GM21528 (cell line): ENCODE measurements around the gene NCAM2.

Experiments used
- ATAC-seq: cut with Tn5 transposase; IDR thresholded peaks from one replicate; pipeline ENCODE4 v1.9.1; 2021; ENCODE audit warnings: mild to moderate bottlenecking, moderate library complexity; ENCODE audit not compliant: unreplicated experiment, low FRiP score

The NCAM2 gene

DNA sequence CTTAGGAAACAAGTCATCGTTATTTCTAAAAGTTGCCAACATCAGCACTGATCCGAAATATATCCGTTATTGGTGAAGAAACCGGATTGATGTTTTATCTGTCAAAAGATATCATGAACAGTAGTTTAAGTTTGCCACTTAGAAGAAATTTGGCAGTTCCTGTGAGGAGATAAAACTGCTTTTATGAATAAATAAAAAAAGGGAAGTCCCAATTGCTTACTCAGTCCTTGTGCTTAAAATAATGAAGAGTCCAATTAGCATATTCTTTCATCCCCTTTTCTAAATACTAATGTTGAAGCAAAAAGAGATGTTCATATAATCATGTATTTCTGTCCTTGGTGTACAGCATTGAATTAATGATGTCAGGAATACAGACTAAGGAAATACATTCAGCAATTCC, 164.6 kb downstream of the NCAM2 start:
- no peak for ATAC-seq

DNA sequence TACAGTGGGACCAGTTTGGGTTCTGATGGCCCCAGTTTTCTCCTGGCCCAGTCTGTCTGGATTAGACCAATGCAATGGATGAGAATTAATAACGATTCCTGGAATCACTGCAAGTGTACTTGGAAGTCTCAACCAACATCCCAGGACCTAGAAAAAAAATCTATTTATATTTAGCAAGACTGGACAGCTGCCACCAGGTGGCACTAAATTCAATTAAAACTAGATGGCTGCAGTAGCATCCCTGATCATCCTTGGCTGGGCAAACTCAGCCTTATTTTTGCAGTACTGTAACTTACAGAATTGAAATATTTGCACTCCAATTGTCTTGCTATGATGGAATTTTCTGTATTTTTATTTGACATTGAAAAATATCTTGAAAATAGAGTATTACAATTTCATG, 165.7 kb downstream of the NCAM2 start:
- no peak for ATAC-seq

GRCh38 chr21:21165063-21165645, 166.9 kb downstream of the NCAM2 start:
- no peak for ATAC-seq

DNA sequence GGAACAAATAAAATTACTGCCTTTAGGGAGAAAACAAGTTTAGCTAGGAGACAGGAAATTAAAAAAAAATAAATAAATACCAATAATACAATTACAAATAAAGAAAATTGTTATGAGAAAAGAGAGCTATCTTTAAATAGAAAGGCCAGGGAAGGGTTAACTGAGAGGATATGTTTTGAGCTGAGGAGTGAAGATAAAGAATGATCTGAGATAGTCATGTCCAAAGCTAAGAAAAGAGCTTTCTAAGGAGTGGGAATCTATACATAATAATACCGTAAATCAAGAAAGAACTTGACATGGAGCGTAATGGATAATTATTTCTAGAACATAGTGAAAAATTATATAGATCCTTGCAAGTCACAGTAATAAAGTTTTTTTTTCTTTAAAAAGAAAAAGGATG, 176.5 kb downstream of the NCAM2 start:
- ATAC-seq, result no peak

DNA sequence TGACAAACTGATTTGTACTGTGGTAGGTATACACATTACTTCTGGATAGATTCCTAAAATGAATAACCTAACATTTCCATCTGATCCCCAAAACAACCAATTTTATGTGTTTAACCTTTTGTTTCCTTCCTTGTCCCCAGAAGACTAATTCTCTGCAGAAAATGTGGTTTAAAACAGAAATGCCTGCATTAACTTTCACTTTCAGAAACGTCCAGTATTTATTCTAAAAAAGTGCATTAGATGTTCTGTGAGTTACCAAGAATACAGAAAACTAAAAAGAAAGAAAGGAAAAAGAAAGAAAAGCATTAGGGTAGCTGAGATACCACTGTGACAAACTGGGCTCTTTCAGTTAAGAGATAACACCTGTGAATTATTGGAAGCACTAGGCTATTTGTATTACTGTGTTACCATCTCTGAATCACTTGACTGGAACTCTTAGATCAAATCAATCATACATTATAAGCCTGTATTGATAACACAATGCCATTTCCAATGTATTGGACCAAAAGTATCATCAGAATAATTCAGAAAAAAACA, 177.7 kb downstream of the NCAM2 start:
- ATAC-seq, result no peak

GRCh38 chr21:21177353-21177986, 179.3 kb downstream of the NCAM2 start:
- no peak for ATAC-seq

GRCh38 chr21:21179619-21180298, 181.6 kb downstream of the NCAM2 start:
- ATAC-seq, result no peak

DNA sequence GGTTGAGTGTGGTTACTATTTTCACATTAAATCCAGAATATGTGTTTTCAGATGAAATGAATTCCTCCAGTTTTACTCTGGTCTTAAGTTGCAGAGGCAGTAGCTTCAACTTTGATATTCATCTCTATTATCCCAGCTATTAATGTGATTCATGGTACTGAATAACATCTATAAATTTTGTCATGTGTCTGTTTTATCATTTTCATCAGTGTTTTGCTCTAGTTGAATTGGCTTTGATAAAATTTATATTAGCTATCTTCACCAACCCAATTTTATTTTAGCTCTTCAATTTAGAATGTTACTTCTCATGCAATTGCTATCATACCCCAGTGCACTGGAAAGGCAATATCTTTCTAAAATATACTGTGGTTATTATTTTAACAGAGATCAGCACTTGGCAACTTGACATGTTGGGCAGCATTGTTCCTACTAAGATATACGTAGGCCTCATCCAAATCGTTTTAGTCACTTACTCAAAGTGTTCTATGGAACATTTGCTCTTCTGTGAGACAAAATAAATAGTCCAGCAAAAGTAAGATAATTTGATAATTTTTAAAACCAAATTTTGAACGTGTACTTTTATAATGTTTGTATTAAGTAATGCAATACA, 184.3 kb downstream of the NCAM2 start:
- ATAC-seq, result no peak

GRCh38 chr21:21183092-21183491, 184.9 kb downstream of the NCAM2 start:
- no peak for ATAC-seq

DNA sequence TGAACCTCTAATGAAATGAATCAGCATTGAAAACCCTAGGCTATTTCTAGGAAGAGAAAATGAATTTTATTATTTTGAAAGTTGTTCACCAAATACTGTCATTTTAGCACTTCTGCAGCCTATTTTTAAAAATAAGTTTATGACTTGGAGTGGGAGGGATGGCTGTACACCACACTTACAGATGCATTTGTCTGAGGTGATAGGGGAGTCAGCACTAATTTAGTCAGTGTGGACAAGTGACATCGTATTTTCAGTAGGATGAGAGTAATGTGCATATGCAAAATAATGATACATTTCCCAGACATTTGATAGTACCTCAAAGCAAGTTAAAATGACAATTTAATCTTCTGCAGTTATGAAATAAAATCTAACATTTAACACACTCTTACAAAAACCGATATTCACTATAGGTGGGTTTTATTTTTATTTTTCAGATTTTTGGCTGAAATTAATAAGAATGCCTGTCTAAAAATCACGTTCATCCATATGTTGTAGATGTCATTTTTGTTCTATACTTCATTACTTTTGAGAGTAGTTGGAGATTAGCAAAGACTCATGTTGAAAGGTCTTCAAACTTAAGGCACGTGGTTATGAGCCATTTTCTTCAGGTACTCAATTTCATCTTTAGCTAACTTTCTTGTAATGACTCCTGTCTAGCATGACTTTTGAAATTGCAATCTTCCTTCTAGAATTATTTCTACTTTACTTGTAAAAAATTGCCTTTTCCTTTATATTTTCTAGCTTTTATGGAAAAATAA, 186.7 kb downstream of the NCAM2 start:
- no peak for ATAC-seq

- no peak for ATAC-seq
Measured at GRCh38 chr21:21187579-21187978, 189.4 kb downstream of the NCAM2 start.

GRCh38 chr21:21188513-21189195, 190.4 kb downstream of the NCAM2 start:
- ATAC-seq, result no peak

- no peak for ATAC-seq
Measured at GRCh38 chr21:21195417-21195943, 197.3 kb downstream of the NCAM2 start.

- no peak for ATAC-seq
Measured at GRCh38 chr21:21196087-21196486, 197.9 kb downstream of the NCAM2 start.

DNA sequence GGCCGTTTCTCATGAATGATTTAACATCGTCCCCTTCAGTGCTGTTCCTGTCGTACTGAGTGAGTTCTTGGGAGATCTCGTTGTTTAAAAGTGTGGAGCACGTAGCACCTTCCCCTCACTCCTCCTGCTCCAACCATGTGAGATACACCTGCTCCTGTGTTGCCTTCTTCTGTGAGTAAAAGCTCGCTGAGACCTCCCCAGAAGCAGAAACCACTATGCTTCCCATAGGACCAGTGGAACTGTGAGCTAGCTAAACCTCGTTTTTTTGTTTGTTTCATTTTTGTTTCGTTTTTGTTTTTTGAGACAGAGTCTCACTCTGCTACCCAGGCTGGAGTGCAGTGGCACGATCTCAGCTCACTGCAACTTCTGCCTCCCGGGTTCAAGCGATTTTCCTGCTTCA, 198.6 kb downstream of the NCAM2 start:
- ATAC-seq, result no peak

DNA sequence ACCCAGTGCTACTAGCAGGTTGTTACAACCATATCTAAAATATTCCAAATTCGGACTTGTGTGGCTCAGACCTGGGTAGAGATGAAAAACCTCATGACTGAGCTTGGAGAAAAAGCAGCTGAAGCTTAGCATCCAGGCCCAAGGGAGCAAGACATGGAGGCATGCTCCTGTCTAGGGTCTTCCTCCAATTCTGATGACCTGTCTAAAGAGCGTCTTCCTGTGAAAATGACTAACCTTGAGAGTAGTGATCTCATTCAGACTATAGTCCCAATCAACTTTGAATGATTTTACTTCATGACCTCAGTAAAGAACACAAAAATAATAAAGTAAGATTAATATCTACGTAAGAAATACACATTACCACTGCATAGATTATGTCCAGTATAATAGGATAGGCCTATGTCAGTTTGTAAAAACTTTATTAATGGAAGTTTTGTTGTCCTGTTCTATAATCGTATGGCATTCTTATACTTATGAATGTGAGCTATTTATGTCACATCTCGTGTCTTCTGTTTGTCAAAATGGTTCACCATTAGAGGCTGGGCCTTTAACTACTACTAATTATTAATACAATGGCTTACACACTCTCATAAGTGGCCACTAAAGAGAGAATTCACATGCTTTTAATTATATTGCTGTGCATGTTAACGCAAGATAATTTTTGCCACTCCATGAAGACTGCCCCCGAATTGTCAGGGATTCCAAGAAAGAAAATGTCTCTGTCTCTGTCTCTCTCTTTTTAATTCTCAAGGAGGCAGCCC, 201.3 kb downstream of the NCAM2 start:
- no peak for ATAC-seq

- ATAC-seq, result no peak
Measured at GRCh38 chr21:21200103-21200938, 202.1 kb downstream of the NCAM2 start.

DNA sequence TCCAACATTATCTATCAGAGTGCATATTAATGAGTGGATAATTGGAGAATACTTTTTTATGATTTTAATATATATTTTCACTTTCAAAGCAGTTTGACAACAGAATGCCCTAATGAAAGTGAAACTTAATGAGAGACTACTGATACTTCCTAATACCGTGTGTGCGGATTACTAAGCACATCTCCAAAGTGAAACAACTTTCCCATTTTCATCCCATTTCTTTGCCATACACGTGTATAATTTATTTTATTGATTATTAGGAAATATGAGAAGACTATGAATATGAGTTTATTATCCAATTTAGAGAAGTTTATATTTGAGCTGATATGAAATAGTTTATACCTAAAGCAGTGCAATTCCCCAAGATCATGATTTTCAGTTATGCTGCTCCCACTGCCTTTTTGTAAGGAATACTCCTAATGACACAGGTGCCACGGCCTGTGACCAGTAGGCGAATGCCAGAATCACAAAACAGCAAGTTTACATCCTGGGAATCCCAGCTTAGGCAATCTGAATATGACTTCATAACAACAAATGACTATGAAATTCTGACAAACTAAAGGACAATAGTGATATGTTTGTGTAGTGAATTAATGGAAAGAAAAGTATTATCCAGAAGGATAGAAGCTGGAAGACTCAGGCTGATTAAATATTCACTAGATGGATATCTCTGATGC, 202.9 kb downstream of the NCAM2 start:
- ATAC-seq, result no peak
